GM12892 (cell line): ENCODE measurements around the gene SLC6A8.

Experiments
- POLR2A ChIP-seq: IDR thresholded peaks from 2 replicates; pipeline ENCODE4 v1.6.1; 2011; ENCODE audit warnings: low read depth, low read length, control low read depth
- POLR2AphosphoS5 ChIP-seq: IDR thresholded peaks from 2 replicates; pipeline ENCODE4 v1.6.1; 2011; ENCODE audit warnings: low read depth, low read length, control low read depth
- TAF1 ChIP-seq: IDR thresholded peaks from 2 replicates; pipeline ENCODE4 v1.6.1; 2011; ENCODE audit warnings: low read depth, mild to moderate bottlenecking, control low read depth, low read length, borderline replicate concordance

GRCh38 chrX:153738056-153738605 lies 50.4 kb downstream of the SLC6A8 start:
- TF ChIP-seq POLR2AphosphoS5 (no peak), POLR2A (no peak), TAF1 (no peak)
